Spleen (tissue), 7 donors: Measurements from ENCODE around the gene RAB22A.

Experiments used
- POLR2AphosphoS5 ChIP-seq, 3 donors: sonication (generic); formaldehyde crosslinking; IDR thresholded peaks; one replicate each; pipeline ENCODE4 v1.5.1; 2017; ENCODE audit warnings: antibody characterized with exemption in 3 of 3
- TF ChIP-seq, protein P1 (sequence below), 11 experiments: fragments of 200-600 bp in 7 of 11; fragments of 450-650 bp in 4 of 11; sonication (generic) in 4 of 11; IDR thresholded peaks in 8 of 11; conservative IDR thresholded peaks in 3 of 11; 1 replicate in 7 of 11; 2 replicates in 4 of 11; pipeline versions ENCODE4 v1.4.0 to v1.8.0; 2016 to 2021; ENCODE audit warnings: antibody characterized with exemption in 11 of 11, inconsistent platforms in 4 of 11, mild to moderate bottlenecking in 1 of 11
- donor health status: DM: no; HTN: no; CAD: no; lungs with moderate emphysema.
- donor health status: DM: no; HTN: no; CAD: no.
- donor health status: DM: no; HTN: no; CAD: no.

DNA sequence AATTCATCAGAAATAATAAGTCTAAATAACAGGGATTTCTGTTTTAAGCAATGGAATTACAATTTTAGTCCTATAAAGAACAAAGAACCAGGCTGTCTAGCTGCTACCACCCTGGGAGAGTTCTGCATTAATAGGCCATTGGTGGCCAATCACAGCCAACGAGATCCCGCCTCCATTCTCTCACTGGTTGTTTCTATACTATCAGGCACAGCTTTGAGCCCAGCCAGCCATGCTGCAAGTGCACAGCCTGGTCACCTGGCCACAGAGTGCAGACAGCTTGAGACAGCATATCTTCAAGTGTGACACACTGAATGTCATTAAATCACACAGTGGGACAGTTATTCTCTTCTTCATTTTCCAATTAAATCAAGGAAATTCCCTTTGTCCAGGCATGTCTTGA lies 16.1 kb upstream of the RAB22A start:
- TF ChIP-seq POLR2AphosphoS5 (IDR thresholded peaks at IDR 0.05), result no peak
- TF ChIP-seq, protein P1, sequence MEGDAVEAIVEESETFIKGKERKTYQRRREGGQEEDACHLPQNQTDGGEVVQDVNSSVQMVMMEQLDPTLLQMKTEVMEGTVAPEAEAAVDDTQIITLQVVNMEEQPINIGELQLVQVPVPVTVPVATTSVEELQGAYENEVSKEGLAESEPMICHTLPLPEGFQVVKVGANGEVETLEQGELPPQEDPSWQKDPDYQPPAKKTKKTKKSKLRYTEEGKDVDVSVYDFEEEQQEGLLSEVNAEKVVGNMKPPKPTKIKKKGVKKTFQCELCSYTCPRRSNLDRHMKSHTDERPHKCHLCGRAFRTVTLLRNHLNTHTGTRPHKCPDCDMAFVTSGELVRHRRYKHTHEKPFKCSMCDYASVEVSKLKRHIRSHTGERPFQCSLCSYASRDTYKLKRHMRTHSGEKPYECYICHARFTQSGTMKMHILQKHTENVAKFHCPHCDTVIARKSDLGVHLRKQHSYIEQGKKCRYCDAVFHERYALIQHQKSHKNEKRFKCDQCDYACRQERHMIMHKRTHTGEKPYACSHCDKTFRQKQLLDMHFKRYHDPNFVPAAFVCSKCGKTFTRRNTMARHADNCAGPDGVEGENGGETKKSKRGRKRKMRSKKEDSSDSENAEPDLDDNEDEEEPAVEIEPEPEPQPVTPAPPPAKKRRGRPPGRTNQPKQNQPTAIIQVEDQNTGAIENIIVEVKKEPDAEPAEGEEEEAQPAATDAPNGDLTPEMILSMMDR (IDR thresholded peaks at IDR 0.05 in 8 of 11, conservative IDR thresholded peaks at IDR 0.05 in 3 of 11), result no peak
